Smooth muscle cell (in vitro differentiated cells): Measurements from ENCODE around the gene KDM8. TPM values are rescaled to one million over a fixed set of nuclear protein-coding genes. Genes with fewer than 3 reads are reported as not detected.

ENCODE experiments used
- DNase-seq: peaks from one replicate; lab custom pipeline; 2025; ENCODE audit not compliant: unreplicated experiment; lab: John Stamatoyannopoulos, UW
- H2AFZ ChIP-seq: fragments of 200-600 bp; sonication (generic); 2 replicates; pipeline ENCODE4 v1.6.0; 2016; ENCODE audit warnings: antibody characterized with exemption, low read depth, mild to moderate bottlenecking
- H3F3A ChIP-seq: fragments of 200-600 bp; sonication (generic); 2 replicates; pipeline ENCODE4 v1.6.0; 2017; ENCODE audit warnings: antibody characterized with exemption, low read depth
- H3K27ac ChIP-seq: fragments of 200-600 bp; sonication (generic); 2 replicates; pipeline ENCODE4 v1.5.1; 2016; ENCODE audit warnings: low read depth, mild to moderate bottlenecking
- H3K27me3 ChIP-seq: fragments of 200-600 bp; sonication (generic); 2 replicates; pipeline ENCODE4 v1.6.1; 2016; ENCODE audit warnings: low read depth, mild to moderate bottlenecking
- H3K36me3 ChIP-seq: fragments of 200-600 bp; sonication (generic); 2 replicates; pipeline ENCODE4 v1.5.1; 2016; ENCODE audit warnings: low read depth
- H3K4me1 ChIP-seq: fragments of 200-600 bp; sonication (generic); 2 replicates; pipeline ENCODE4 v1.5.1; 2016; ENCODE audit warnings: low read depth
- H3K4me2 ChIP-seq: fragments of 200-600 bp; sonication (generic); 2 replicates; pipeline ENCODE4 v1.6.0; 2016; ENCODE audit warnings: mild to moderate bottlenecking
- H3K4me3 ChIP-seq: fragments of 200-600 bp; sonication (generic); 2 replicates; pipeline ENCODE4 v1.5.1; 2016; ENCODE audit warnings: mild to moderate bottlenecking
- H3K79me2 ChIP-seq: fragments of 200-600 bp; sonication (generic); 2 replicates; pipeline ENCODE4 v1.6.0; 2016; ENCODE audit warnings: low read depth, mild to moderate bottlenecking
- H3K9ac ChIP-seq: fragments of 200-600 bp; sonication (generic); 2 replicates; pipeline ENCODE4 v1.6.0; 2016; ENCODE audit warnings: low read depth
- H3K9me3 ChIP-seq: fragments of 200-600 bp; sonication (generic); replicated peaks from 2 replicates; pipeline ENCODE4 v1.5.1; 2016; ENCODE audit warnings: low read depth
- H4K20me1 ChIP-seq: fragments of 200-600 bp; sonication (generic); 2 replicates; pipeline ENCODE4 v1.6.0; 2016; ENCODE audit warnings: low read depth
- WGBS: methylation state at CpG from one replicate; pipeline ENCODE4 v1.1.7; 2016; ENCODE audit warnings: low lambda C conversion rate; 5-methylcytosine and 5-hydroxymethylcytosine counted together
- polyA plus RNA-seq: library from polyadenylated mRNA; unstranded; fragments of >200 nt; fragmentation: Nextera tagmentation; extraction: Ambion mirVana; gene quantifications from 2 replicates; pipeline ENCODE4 v1.2.1, GENCODE V29; 2016
- total RNA-seq: library from RNA; depleted of rRNA; stranded (reverse); fragments of >200 nt; gene quantifications from 2 replicates; pipeline ENCODE4 v1.2.3, GENCODE V29; 2014
- TF ChIP-seq, protein P1 (sequence below): fragments of 200-600 bp; sonication (generic); IDR thresholded peaks from 2 replicates; pipeline ENCODE4 v1.5.1; 2017; ENCODE audit warnings: borderline replicate concordance, mild to moderate bottlenecking, antibody characterized with exemption; ENCODE audit not compliant: insufficient read depth, poor library complexity, severe bottlenecking

Gene KDM8
- total and polyA plus RNA-seq, 2 experiments from 2014 or later, result 0.81 to 3.5 TPM

- no peaks in the 10 kb centered on the region for H3K79me2 ChIP-seq
- 53% methylated on average over 6 of the region's 6 CpGs for WGBS
- H2AFZ ChIP-seq, result no peak overlapping the region
- peak overlapping the region; percentile 40 for H3K4me2 ChIP-seq
- H3K4me1 ChIP-seq, result peaks cover 12% of the 10 kb centered on the region
- no peaks in the 10 kb centered on the region for H4K20me1 ChIP-seq
- no peaks in the 10 kb centered on the region for H3K27me3 ChIP-seq
- peak overlapping the region; percentile 87 for H3K27ac ChIP-seq
- DNase-seq, result no peak
- H3K9ac ChIP-seq, result peak overlapping the region; percentile 53
- no peaks in the 10 kb centered on the region for H3F3A ChIP-seq
- H3K9me3 ChIP-seq, result no peaks in the 10 kb centered on the region
- TF ChIP-seq, protein P1, sequence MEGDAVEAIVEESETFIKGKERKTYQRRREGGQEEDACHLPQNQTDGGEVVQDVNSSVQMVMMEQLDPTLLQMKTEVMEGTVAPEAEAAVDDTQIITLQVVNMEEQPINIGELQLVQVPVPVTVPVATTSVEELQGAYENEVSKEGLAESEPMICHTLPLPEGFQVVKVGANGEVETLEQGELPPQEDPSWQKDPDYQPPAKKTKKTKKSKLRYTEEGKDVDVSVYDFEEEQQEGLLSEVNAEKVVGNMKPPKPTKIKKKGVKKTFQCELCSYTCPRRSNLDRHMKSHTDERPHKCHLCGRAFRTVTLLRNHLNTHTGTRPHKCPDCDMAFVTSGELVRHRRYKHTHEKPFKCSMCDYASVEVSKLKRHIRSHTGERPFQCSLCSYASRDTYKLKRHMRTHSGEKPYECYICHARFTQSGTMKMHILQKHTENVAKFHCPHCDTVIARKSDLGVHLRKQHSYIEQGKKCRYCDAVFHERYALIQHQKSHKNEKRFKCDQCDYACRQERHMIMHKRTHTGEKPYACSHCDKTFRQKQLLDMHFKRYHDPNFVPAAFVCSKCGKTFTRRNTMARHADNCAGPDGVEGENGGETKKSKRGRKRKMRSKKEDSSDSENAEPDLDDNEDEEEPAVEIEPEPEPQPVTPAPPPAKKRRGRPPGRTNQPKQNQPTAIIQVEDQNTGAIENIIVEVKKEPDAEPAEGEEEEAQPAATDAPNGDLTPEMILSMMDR, result no peak
- no peaks in the 10 kb centered on the region for H3K36me3 ChIP-seq
- H3K4me3 ChIP-seq, result no peak overlapping the region
These were observed 60.8 kb downstream of the KDM8 start for GRCh38 chr16:27264151-27264550.

DNA sequence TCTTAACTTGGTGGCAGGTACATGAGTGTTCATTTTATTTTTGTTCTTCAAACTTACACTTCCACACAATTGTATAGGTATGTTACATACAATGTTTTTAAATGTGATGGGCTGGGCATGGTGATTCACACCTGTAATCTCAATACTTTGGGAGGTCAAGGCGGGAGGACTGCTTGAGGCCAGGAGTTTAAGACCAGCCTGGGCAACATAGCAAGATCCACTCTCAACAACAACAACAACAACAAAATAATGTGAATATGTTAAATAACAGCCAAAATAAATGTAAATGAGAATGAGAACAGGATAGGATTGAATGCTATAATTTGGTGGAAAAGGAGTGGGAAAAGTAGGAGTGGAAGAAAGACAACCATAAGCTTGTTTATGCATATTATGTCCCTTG, 62.7 kb downstream of the KDM8 start:
- H3K9me3 ChIP-seq, result no peaks in the 10 kb centered on the region
- no peaks in the 10 kb centered on the region for H4K20me1 ChIP-seq
- H3K27me3 ChIP-seq, result no peaks in the 10 kb centered on the region
- no peak overlapping the region for H3K27ac ChIP-seq
- no peaks in the 10 kb centered on the region for H3K36me3 ChIP-seq
- no peak overlapping the region for H3K4me2 ChIP-seq
- H3K4me3 ChIP-seq, result no peak overlapping the region
- TF ChIP-seq, protein P1, result no peak
- no peak for DNase-seq
- H3F3A ChIP-seq, result no peaks in the 10 kb centered on the region
- 94% methylated on average over 1 of the region's 1 CpG for WGBS
- no peak overlapping the region for H2AFZ ChIP-seq
- peaks cover 9% of the 10 kb centered on the region for H3K4me1 ChIP-seq
- no peaks in the 10 kb centered on the region for H3K79me2 ChIP-seq
- no peak overlapping the region for H3K9ac ChIP-seq

DNA sequence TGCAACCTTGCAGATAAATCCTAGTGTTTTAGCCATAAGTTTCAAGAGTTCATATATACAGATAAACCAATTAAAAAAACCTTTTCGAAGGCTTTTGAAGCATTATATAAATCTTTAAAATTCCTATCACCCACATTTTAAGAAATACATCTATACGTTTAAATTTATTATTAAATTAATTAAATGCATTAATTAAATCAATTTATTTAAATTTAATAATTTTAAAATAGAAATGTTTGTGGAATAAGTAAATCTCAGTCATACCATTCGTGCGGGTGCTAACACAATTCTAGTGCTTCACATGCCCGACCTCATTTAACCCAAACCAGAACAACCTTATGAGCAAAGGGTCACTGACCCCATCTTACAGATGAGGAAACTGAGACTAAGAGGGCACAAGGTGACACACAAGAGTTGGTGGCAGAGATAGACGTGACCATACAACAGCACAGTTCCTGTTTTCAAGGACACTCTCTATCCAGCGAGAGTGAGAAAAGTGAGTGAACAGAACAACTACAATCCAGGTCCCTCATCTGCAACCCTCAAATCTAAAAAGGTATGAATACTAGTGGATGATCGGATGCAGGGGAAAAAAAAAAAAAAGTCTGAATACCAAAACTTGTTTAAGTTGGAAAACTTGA, 63.8 kb downstream of the KDM8 start:
- TF ChIP-seq, protein P1, result no peak
- H3K27ac ChIP-seq, result no peak overlapping the region
- WGBS, result 84% methylated on average over 8 of the region's 8 CpGs
- no peak overlapping the region for H3K9ac ChIP-seq
- H2AFZ ChIP-seq, result no peak overlapping the region
- no peaks in the 10 kb centered on the region for H3K9me3 ChIP-seq
- peak overlapping the region; percentile 69 for H3K4me3 ChIP-seq
- H3K27me3 ChIP-seq, result no peaks in the 10 kb centered on the region
- no peaks in the 10 kb centered on the region for H4K20me1 ChIP-seq
- no peaks in the 10 kb centered on the region for H3K79me2 ChIP-seq
- H3K4me2 ChIP-seq, result no peak overlapping the region
- peaks cover 9% of the 10 kb centered on the region for H3K4me1 ChIP-seq
- H3K36me3 ChIP-seq, result no peaks in the 10 kb centered on the region
- no peak for DNase-seq
- no peaks in the 10 kb centered on the region for H3F3A ChIP-seq
